HCT116 (cell line): ENCODE results near the gene PRSS21. TPM values are rescaled to one million over a fixed set of nuclear protein-coding genes. Genes with fewer than 3 reads are reported as not detected.

Source experiments
- ATAC-seq: fragments of 200-7000 bp; cut with Tn5 transposase; 2 replicates; pipeline ENCODE4 v1.9.1; 2020; ENCODE audit warnings: mild to moderate bottlenecking, moderate library complexity
- BruUV-seq: library from RNA; stranded (reverse); fragments of 400-500 nt; replicated peaks from 2 replicates; lab custom pipeline; 2021; lab: Mats Ljungman, UMichigan
- CTCF ChIA-PET: fragments of 300-600 bp; sonication (Branson Sonifier 250); formaldehyde crosslinking; loops from one replicate; lab custom pipeline; 2021; ENCODE audit warnings: antibody characterized with exemption; lab: Charles Lee
- POLR2A ChIA-PET: fragments of 300-600, 350-600 bp; sonication (Branson Sonifier 250); formaldehyde crosslinking; loops from one replicate; lab custom pipeline; 2021; ENCODE audit warnings: antibody characterized with exemption; lab: Charles Lee
- RAD21 ChIA-PET, 2 experiments: fragments of 300-600 bp; sonication (Branson Sonifier 250); formaldehyde crosslinking; loops; one replicate each; lab custom pipeline; 2023; ENCODE audit warnings: low total read pairs in 2 of 2; ENCODE audit not compliant: uncharacterized antibody in 2 of 2, unreplicated experiment in 2 of 2, low non-redundant PET in 1 of 2; lab: Charles Lee
- DNase-seq: peaks from one replicate; pipeline ENCODE4 v3.0.0-alpha.2; 2010; ENCODE audit warnings: low read depth, low spot score
- H2AFZ ChIP-seq: fragments of 200-600 bp; shearing (Covaris generic), sonication (generic); 2 replicates; pipeline ENCODE4 v1.6.1; 2017; ENCODE audit warnings: low read depth, mixed run types, mixed read lengths, antibody characterized with exemption, low read length; ENCODE audit not compliant: poor library complexity, severe bottlenecking
- H3K27ac ChIP-seq: 2 replicates; pipeline ENCODE4 v1.5.1; 2012; ENCODE audit warnings: low read depth, low read length
- H3K27me3 ChIP-seq: fragments of 200-600 bp; sonication (generic); 2 replicates; pipeline ENCODE4 v1.6.1; 2016; ENCODE audit warnings: mixed run types, low read length, mixed read lengths; ENCODE audit not compliant: insufficient read depth
- H3K36me3 ChIP-seq, 2 experiments: fragments of 200-500 bp in 1 of 2; fragments of 200-600 bp in 1 of 2; sonication (Bioruptor generic) in 1 of 2; sonication (generic) in 1 of 2; 2 replicates each; pipeline versions ENCODE4 v1.5.1 to v1.6.1; 2014 to 2016; ENCODE audit warnings: low read length in 2 of 2, inconsistent platforms in 1 of 2, mixed read lengths in 1 of 2, mixed run types in 1 of 2; ENCODE audit not compliant: insufficient read depth in 2 of 2, control insufficient read depth in 1 of 2
- H3K4me1 ChIP-seq, 2 experiments: fragments of 200-600 bp in 1 of 2; sonication (generic) in 1 of 2; 2 replicates each; pipeline versions ENCODE4 v1.5.1 to v1.6.1; 2012 to 2017; ENCODE audit warnings: low read length in 2 of 2, inconsistent platforms in 1 of 2, mild to moderate bottlenecking in 1 of 2, mixed read lengths in 1 of 2, mixed run types in 1 of 2, moderate library complexity in 1 of 2; ENCODE audit not compliant: insufficient read depth in 2 of 2, control insufficient read depth in 1 of 2
- H3K4me2 ChIP-seq: fragments of 200-600 bp; sonication (generic); 2 replicates; pipeline ENCODE4 v1.6.1; 2017; ENCODE audit warnings: mixed run types, low read length, mixed read lengths
- H3K4me3 ChIP-seq, 2 experiments: fragments of 200-600 bp in 1 of 2; sonication (generic) in 1 of 2; replicated peaks in 1 of 2; 2 replicates each; pipeline ENCODE4 v1.5.1; 2011 to 2016; ENCODE audit warnings: low read length in 2 of 2, control low read depth in 1 of 2, low read depth in 1 of 2, mild to moderate bottlenecking in 1 of 2, mixed read lengths in 1 of 2, mixed run types in 1 of 2
- H3K79me2 ChIP-seq: fragments of 200-600 bp; sonication (generic); 2 replicates; pipeline ENCODE4 v1.6.1; 2017; ENCODE audit warnings: mild to moderate bottlenecking, mixed run types, low read length, moderate library complexity, mixed read lengths; ENCODE audit not compliant: insufficient read depth
- H3K9ac ChIP-seq: fragments of 200-600 bp; sonication (generic); 2 replicates; pipeline ENCODE4 v1.6.1; 2016; ENCODE audit warnings: low read length, mixed read lengths
- H3K9me2 ChIP-seq: fragments of 200-600 bp; sonication (generic), shearing (Covaris generic); 2 replicates; pipeline ENCODE4 v1.6.1; 2017; ENCODE audit warnings: mixed run types, mild to moderate bottlenecking, moderate library complexity; ENCODE audit not compliant: insufficient read depth
- H3K9me3 ChIP-seq, 2 experiments: fragments of 200-500 bp in 1 of 2; fragments of 200-600 bp in 1 of 2; sonication (Bioruptor generic) in 1 of 2; sonication (generic) in 1 of 2; 2 replicates each; pipeline ENCODE4 v1.6.1; 2014 to 2017; ENCODE audit warnings: low read length in 2 of 2, mixed read lengths in 2 of 2, inconsistent platforms in 1 of 2, low read depth in 1 of 2, mild to moderate bottlenecking in 1 of 2, mixed run types in 1 of 2, moderate library complexity in 1 of 2; ENCODE audit not compliant: control insufficient read depth in 1 of 2, insufficient read depth in 1 of 2
- H4K20me1 ChIP-seq: fragments of 200-600 bp; sonication (generic), shearing (Covaris generic); 2 replicates; pipeline ENCODE4 v1.6.1; 2017; ENCODE audit warnings: mixed run types, mild to moderate bottlenecking, moderate library complexity; ENCODE audit not compliant: insufficient read depth
- CTCF ChIP-seq, 3 experiments: fragments of 200-600 bp in 1 of 3; sonication (generic) in 1 of 3; IDR thresholded peaks in 2 of 3; conservative IDR thresholded peaks in 1 of 3; 2 replicates each; pipeline ENCODE4 v1.5.1; 2012 to 2017; ENCODE audit warnings: low read depth in 2 of 3, low read length in 2 of 3, antibody characterized with exemption in 1 of 3, borderline replicate concordance in 1 of 3, control low read depth in 1 of 3, mild to moderate bottlenecking in 1 of 3, mixed read lengths in 1 of 3, mixed run types in 1 of 3, moderate library complexity in 1 of 3; ENCODE audit not compliant: insufficient read depth in 1 of 3
- ELF1 ChIP-seq: IDR thresholded peaks from 2 replicates; pipeline ENCODE4 v1.6.1; 2012; ENCODE audit warnings: low read depth, borderline replicate concordance
- EZH2 ChIP-seq: fragments of 200-600 bp; sonication (generic); IDR thresholded peaks from 2 replicates; pipeline ENCODE4 v1.6.1; 2017; ENCODE audit warnings: antibody characterized with exemption, mixed run types
- JUND ChIP-seq: IDR thresholded peaks from 2 replicates; pipeline ENCODE4 v1.6.1; 2012
- MAX ChIP-seq: IDR thresholded peaks from 2 replicates; pipeline ENCODE4 v1.6.1; 2012
- POLR2AphosphoS5 ChIP-seq: IDR thresholded peaks from 2 replicates; pipeline ENCODE4 v1.6.1; 2011; ENCODE audit warnings: mild to moderate bottlenecking, low read depth, low read length, moderate library complexity
- REST ChIP-seq: IDR thresholded peaks from 2 replicates; pipeline ENCODE4 v1.6.1; 2012; ENCODE audit warnings: low read depth
- SP1 ChIP-seq: IDR thresholded peaks from 2 replicates; pipeline ENCODE4 v1.6.1; 2012; ENCODE audit warnings: low read depth
- SRF ChIP-seq: IDR thresholded peaks from 2 replicates; pipeline ENCODE4 v1.6.1; 2012; ENCODE audit warnings: low read depth
- TCF7L2 ChIP-seq: IDR thresholded peaks from 2 replicates; pipeline ENCODE4 v1.7.0; 2011; ENCODE audit warnings: borderline replicate concordance, inconsistent platforms; ENCODE audit not compliant: insufficient read depth, insufficient read length; ENCODE audit errors: extremely low read depth
- ZNF274 ChIP-seq: fragments of 200-500 bp; sonication (Bioruptor generic); IDR thresholded peaks from 2 replicates; pipeline ENCODE4 v1.6.1; 2014; ENCODE audit warnings: mild to moderate bottlenecking, low read depth, low read length, inconsistent platforms
- intact Hi-C: fragments of 100-400 bp; cut with micrococcal nuclease; formaldehyde crosslinking; loops from 2 replicates; pipeline ENCODE4 v1.10.0; 2022
- total RNA-seq: library from RNA; stranded (reverse); gene quantifications from one replicate; pipeline ENCODE4 v1.2.1, GENCODE V29; 2021; ENCODE audit not compliant: unreplicated experiment

Gene PRSS21
- total RNA-seq, 1 experiment from 2014 or later = 0.39 TPM

- Histone ChIP-seq H2AFZ (no peak within 1 kb of the TSS), H4K20me1 (no peaks in the 10 kb centered on the region), H3K79me2 (no peaks in the 10 kb centered on the region), H3K27ac (no peak within 1 kb of the TSS), H3K36me3 (no peaks in the 10 kb centered on the region), H3K4me1 (no peaks in the 10 kb centered on the region), H3K9me2 (no peaks in the 10 kb centered on the region), H3K9me3 (no peaks in the 10 kb centered on the region), H3K9ac (no peak within 1 kb of the TSS), H3K27me3 (no peaks in the 10 kb centered on the region), H3K4me3 (no peak within 1 kb of the TSS), H3K4me2 (no peak within 1 kb of the TSS)
- no TSS peak for BruUV-seq
- ChIA-PET RAD21 (no interaction called here), CTCF (no interaction called here), POLR2A (no interaction called here)
- DNase-seq (no peak), ATAC-seq (no peak)
- TF ChIP-seq ELF1 (no peak), POLR2AphosphoS5 (no peak), SRF (no peak), TCF7L2 (no peak)
- intact Hi-C loops = no loop called here
Observed at GRCh38 chr16:2829501-2830354, 12.7 kb downstream of the PRSS21 start, which contains the start of gene ZG16B. TSS of gene ZG16B (plus strand) at chr16:2830303. CDS start at chr16:2830442, 139 bp downstream.

- Histone ChIP-seq H3K27me3 (no peaks in the 10 kb centered on the region), H3K4me1 (peaks cover 2 to 5% of the 10 kb centered on the region in 2 experiments; a peak in 3 of 4 replicates), H3K9ac (no peak overlapping the region), H3K9me3 (no peaks in the 10 kb centered on the region), H3K4me2 (no peak overlapping the region), H3K9me2 (no peaks in the 10 kb centered on the region), H3K36me3 (no peaks in the 10 kb centered on the region), H3K27ac (no peak overlapping the region), H3K4me3 (no peak overlapping the region), H2AFZ (no peak overlapping the region), H4K20me1 (no peaks in the 10 kb centered on the region), H3K79me2 (no peaks in the 10 kb centered on the region)
- DNase-seq = no peak
- CTCF ChIA-PET = no interaction called here
- POLR2A ChIA-PET = no interaction called here
- RAD21 ChIA-PET = no interaction called here
- no TSS peak for BruUV-seq
- ATAC-seq = no peak
- intact Hi-C loops = no loop called here
- TF ChIP-seq JUND (no peak), SP1 (no peak), MAX (no peak), ZNF274 (no peak), REST (no peak), CTCF (IDR thresholded peaks at IDR 0.05 in 2 of 3, conservative IDR thresholded peaks at IDR 0.05 in 1 of 3; ENCODE audit: borderline replicate concordance in 1 of 3, insufficient read depth in 1 of 3, low read depth in 2 of 3, low read length in 2 of 3) (no peak), EZH2 (no peak)
Observed at GRCh38 chr16:2830355-2830695, 13.3 kb downstream of the PRSS21 start.
